ENCODE results near the gene RNU11.

DNA sequence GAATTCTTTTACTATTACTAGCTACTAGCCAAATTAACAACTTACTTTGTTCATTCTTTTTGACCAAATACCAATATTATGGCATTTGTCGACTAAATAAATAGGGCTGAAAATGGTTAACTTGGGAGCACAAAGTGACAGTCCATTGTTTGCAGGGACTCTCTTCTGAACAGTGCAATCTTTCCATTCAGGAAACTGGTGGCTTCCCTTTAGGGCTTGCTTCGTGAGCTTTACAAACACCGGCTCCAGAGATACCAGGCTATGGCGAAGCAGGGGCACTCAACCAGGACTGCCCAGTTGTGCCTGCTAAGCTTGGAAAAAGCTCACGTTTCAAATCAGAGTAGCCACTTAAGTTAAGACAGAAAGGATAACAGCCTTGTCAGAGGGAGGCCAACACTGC lies 44.0 kb upstream of the RNU11 start:
- TF ChIP-seq, protein P1, sequence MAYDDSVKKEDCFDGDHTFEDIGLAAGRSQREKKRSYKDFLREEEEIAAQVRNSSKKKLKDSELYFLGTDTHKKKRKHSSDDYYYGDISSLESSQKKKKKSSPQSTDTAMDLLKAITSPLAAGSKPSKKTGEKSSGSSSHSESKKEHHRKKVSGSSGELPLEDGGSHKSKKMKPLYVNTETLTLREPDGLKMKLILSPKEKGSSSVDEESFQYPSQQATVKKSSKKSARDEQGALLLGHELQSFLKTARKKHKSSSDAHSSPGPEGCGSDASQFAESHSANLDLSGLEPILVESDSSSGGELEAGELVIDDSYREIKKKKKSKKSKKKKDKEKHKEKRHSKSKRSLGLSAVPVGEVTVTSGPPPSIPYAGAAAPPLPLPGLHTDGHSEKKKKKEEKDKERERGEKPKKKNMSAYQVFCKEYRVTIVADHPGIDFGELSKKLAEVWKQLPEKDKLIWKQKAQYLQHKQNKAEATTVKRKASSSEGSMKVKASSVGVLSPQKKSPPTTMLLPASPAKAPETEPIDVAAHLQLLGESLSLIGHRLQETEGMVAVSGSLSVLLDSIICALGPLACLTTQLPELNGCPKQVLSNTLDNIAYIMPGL (CRISPR knock-in tag; IDR thresholded peaks at IDR 0.05), result no peak
- no peak for TF ChIP-seq CTCF (IDR thresholded peaks at IDR 0.05)
- no peak for TF ChIP-seq CBFB (CRISPR knock-in tag; IDR thresholded peaks at IDR 0.05; ENCODE audit: low read depth)
- TF ChIP-seq ZNF263 (CRISPR knock-in tag; IDR thresholded peaks at IDR 0.05; ENCODE audit: low read depth), result no peak
- TF ChIP-seq, protein P2, sequence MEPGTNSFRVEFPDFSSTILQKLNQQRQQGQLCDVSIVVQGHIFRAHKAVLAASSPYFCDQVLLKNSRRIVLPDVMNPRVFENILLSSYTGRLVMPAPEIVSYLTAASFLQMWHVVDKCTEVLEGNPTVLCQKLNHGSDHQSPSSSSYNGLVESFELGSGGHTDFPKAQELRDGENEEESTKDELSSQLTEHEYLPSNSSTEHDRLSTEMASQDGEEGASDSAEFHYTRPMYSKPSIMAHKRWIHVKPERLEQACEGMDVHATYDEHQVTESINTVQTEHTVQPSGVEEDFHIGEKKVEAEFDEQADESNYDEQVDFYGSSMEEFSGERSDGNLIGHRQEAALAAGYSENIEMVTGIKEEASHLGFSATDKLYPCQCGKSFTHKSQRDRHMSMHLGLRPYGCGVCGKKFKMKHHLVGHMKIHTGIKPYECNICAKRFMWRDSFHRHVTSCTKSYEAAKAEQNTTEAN (CRISPR knock-in tag; IDR thresholded peaks at IDR 0.05), result no peak
- no peak for TF ChIP-seq KAT7 (CRISPR knock-in tag; IDR thresholded peaks at IDR 0.05; ENCODE audit: borderline replicate concordance)
- TF ChIP-seq NR3C1 (CRISPR knock-in tag; conservative IDR thresholded peaks at IDR 0.05; ENCODE audit: low read depth), result no peak
- no peak for TF ChIP-seq TEAD1 (CRISPR knock-in tag; IDR thresholded peaks at IDR 0.05)
- no peak for TF ChIP-seq ZNF121 (CRISPR knock-in tag; IDR thresholded peaks at IDR 0.05)
- TF ChIP-seq JUN (CRISPR knock-in tag; IDR thresholded peaks at IDR 0.05), result no peak
- TF ChIP-seq, protein P3, sequence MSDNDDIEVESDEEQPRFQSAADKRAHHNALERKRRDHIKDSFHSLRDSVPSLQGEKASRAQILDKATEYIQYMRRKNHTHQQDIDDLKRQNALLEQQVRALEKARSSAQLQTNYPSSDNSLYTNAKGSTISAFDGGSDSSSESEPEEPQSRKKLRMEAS (CRISPR knock-in tag; IDR thresholded peaks at IDR 0.05), result no peak
- no peak for TF ChIP-seq USF1 (CRISPR knock-in tag; IDR thresholded peaks at IDR 0.05)
